Omental fat pad (tissue), 4 donors: Measurements from ENCODE around the gene DLST. TPM values are rescaled to one million over a fixed set of nuclear protein-coding genes. Genes with fewer than 3 reads are reported as not detected.
A peak's percentile ranks its signal among the peaks of the same experiment; 100 is the strongest.

Experiments used
- ATAC-seq: fragments of 150-250 bp; one replicate; pipeline ENCODE4 v1.9.1; 2016; ENCODE audit warnings: mild to moderate bottlenecking, moderate library complexity; ENCODE audit not compliant: low FRiP score
- DNase-seq: peaks from one replicate; pipeline ENCODE4 v3.0.0-alpha.2; 2019; ENCODE audit warnings: low spot score
- CTCF ChIP-seq, 3 donors: fragments of 450-650 bp; IDR thresholded peaks; one replicate each; pipeline ENCODE4 v1.5.1; 2016 to 2017; ENCODE audit warnings: antibody characterized with exemption in 3 of 3, mild to moderate bottlenecking in 3 of 3, moderate library complexity in 2 of 3
- total RNA-seq, 4 donors: library from RNA; depleted of rRNA; stranded (reverse); fragments of >200 nt; gene quantifications; one replicate each; pipeline ENCODE4 v1.1.0, GENCODE V29; 2016

Gene DLST
- total RNA-seq, 4 donors from 2014 or later, result 102 to 144 (median 114) TPM

- no peak for TF ChIP-seq CTCF (IDR thresholded peaks at IDR 0.05)
- ATAC-seq (no peak), DNase-seq (no peak)
Observed at GRCh38 chr14:74942608-74943007, 60.9 kb downstream of the DLST start.

- DNase-seq (no peak), ATAC-seq (no peak)
- TF ChIP-seq CTCF (IDR thresholded peaks at IDR 0.05), result no peak
Observed at GRCh38 chr14:74945261-74945851, 63.6 kb downstream of the DLST start.

- DNase-seq (peak; percentile 67), ATAC-seq (peak; percentile 59)
- TF ChIP-seq CTCF (IDR thresholded peaks at IDR 0.05), result peak in 2 of 3 donors; percentile 76 to 81
Observed at GRCh38 chr14:74945852-74946658, 64.3 kb downstream of the DLST start.

GRCh38 chr14:74946659-74947281, 65.1 kb downstream of the DLST start:
- no peak for TF ChIP-seq CTCF (IDR thresholded peaks at IDR 0.05)
- DNase-seq, result no peak
- ATAC-seq, result no peak

GRCh38 chr14:74947353-74948227, 65.9 kb downstream of the DLST start:
- ATAC-seq (no peak), DNase-seq (no peak)
- no peak for TF ChIP-seq CTCF (IDR thresholded peaks at IDR 0.05)

GRCh38 chr14:74948228-74949175, 66.8 kb downstream of the DLST start:
- ATAC-seq (no peak), DNase-seq (no peak)
- no peak for TF ChIP-seq CTCF (IDR thresholded peaks at IDR 0.05)
